Measurements from ENCODE around the gene AGPAT4.

Gene AGPAT4

GRCh38 chr6:161215876-161216615 is 57.8 kb downstream of the AGPAT4 start:
- H3K4me3 ChIP-seq (ENCODE audit: low read length), result no peak overlapping the region
- no peak for DNase-seq (ENCODE audit: low read depth)
- TF ChIP-seq, protein P1, sequence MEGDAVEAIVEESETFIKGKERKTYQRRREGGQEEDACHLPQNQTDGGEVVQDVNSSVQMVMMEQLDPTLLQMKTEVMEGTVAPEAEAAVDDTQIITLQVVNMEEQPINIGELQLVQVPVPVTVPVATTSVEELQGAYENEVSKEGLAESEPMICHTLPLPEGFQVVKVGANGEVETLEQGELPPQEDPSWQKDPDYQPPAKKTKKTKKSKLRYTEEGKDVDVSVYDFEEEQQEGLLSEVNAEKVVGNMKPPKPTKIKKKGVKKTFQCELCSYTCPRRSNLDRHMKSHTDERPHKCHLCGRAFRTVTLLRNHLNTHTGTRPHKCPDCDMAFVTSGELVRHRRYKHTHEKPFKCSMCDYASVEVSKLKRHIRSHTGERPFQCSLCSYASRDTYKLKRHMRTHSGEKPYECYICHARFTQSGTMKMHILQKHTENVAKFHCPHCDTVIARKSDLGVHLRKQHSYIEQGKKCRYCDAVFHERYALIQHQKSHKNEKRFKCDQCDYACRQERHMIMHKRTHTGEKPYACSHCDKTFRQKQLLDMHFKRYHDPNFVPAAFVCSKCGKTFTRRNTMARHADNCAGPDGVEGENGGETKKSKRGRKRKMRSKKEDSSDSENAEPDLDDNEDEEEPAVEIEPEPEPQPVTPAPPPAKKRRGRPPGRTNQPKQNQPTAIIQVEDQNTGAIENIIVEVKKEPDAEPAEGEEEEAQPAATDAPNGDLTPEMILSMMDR (IDR thresholded peaks at IDR 0.05; ENCODE audit: insufficient read depth, low read depth, low read length, missing control alignments), result no peak

GRCh38 chr6:161215193-161215592 is 58.7 kb downstream of the AGPAT4 start:
- TF ChIP-seq, protein P1 (IDR thresholded peaks at IDR 0.05; ENCODE audit: insufficient read depth, low read depth, low read length, missing control alignments), result no peak
- peak; percentile 95 for DNase-seq (ENCODE audit: low read depth)
- no peak overlapping the region for H3K4me3 ChIP-seq (ENCODE audit: low read length)

GRCh38 chr6:161214722-161215121 is 59.1 kb downstream of the AGPAT4 start:
- TF ChIP-seq, protein P1 (IDR thresholded peaks at IDR 0.05; ENCODE audit: insufficient read depth, low read depth, low read length, missing control alignments), result no peak

DNA sequence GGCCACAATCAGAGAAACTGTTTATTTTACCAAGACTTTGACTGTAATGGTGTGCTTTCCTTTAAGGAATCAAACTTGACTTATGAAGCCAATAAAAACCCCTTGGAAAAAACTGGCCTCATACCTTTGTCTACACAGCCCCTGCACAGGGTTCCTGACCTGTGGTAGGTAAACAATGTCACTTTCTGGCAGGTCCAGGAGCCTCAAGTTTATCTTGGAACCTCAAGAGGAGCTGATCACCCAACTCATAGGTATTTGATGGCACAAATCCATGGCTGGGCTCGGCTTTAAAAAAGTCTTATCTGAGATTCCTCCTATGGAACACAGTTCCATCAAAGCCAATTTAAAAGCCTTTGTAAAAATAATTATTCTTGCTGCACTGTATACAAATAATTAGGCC is 61.0 kb downstream of the AGPAT4 start:
- DNase-seq (ENCODE audit: low read depth), result no peak
- no peak overlapping the region for H3K4me3 ChIP-seq (ENCODE audit: low read length)
- TF ChIP-seq, protein P1 (IDR thresholded peaks at IDR 0.05; ENCODE audit: insufficient read depth, low read depth, low read length, missing control alignments), result no peak

More at GRCh38 chr6:161214722-161215121, 59.1 kb downstream of the AGPAT4 start:
- DNase-seq (ENCODE audit: low read depth), result peak; percentile 14
- H3K4me3 ChIP-seq (ENCODE audit: low read length), result no peak overlapping the region

DNA sequence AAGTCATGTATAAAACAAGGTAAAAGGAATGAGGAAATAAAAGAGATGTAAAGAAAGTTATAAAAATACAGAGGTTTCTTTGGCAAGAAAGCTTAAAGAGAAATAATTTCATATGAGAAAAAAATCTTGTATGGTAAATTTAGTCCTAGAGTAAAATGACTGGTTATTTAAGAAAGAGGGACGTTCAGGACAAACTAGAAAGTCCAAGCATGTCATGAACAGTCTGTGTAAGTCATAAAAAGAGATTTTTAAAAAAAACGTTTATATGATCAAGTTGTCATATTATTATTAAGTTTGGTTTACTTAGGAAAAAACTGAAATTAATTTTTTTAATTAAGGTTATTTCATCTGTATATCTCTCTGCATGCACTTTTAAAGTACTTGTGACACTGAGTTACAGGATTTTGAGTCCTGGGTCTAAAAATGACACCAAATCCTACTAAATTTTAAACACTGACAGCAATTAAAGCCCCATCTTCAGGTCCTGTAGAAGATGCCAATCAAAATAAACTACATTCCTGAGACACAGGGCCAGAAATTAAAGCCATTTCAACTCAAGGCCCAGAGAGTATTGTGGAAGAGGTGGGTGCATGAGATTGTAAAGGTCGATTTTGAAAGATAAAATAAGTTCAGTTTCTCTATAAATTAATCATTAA is 62.4 kb downstream of the AGPAT4 start:
- no peak overlapping the region for H3K4me3 ChIP-seq (ENCODE audit: low read length)
- TF ChIP-seq, protein P1 (IDR thresholded peaks at IDR 0.05; ENCODE audit: insufficient read depth, low read depth, low read length, missing control alignments), result no peak
- DNase-seq (ENCODE audit: low read depth), result no peak

DNA sequence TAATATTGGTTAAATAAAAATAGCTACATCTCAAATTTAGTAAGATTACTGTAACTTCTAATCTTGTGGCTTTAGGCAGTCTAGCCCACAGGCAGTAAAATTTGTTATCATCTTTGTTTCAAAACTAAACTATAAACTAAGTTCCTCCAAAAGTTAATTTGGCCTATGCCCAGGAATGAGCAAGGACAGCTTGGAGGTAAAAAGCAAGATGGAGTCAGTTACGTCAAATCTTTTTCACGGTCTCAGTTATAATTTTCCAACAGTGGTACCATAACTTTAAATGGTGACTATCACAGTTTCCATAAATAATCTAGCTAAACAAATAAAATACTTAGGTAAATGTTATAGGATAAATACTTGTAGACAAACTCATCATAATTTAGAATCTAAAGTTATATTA is 63.0 kb downstream of the AGPAT4 start:
- TF ChIP-seq, protein P1 (IDR thresholded peaks at IDR 0.05; ENCODE audit: insufficient read depth, low read depth, low read length, missing control alignments), result no peak
- no peak overlapping the region for H3K4me3 ChIP-seq (ENCODE audit: low read length)
- DNase-seq (ENCODE audit: low read depth), result no peak
